HepG2 (cell line): Measurements from ENCODE around the gene IFT122. TPM values are rescaled to one million over a fixed set of nuclear protein-coding genes. Genes with fewer than 3 reads are reported as not detected.
A peak's percentile ranks its signal among the peaks of the same experiment; 100 is the strongest.

Experiments
- ATAC-seq: fragments of 200-7000 bp; cut with Tn5 transposase; 3 replicates; pipeline ENCODE4 v1.9.1; 2020; ENCODE audit warnings: mild to moderate bottlenecking, moderate library complexity
- BruUV-seq: library from RNA; stranded (reverse); fragments of 400-500 nt; replicated peaks from 2 replicates; lab custom pipeline; 2021; lab: Mats Ljungman, UMichigan
- CTCF ChIA-PET: fragments of 300-600 bp; formaldehyde crosslinking; extraction: SDS; loops from one replicate; lab custom pipeline; 2021; ENCODE audit warnings: low total read pairs, inconsistent platforms, low intra/inter-chr PET ratio; lab: Yijun Ruan, JAX
- POLR2A ChIA-PET: fragments of 350-600 bp; sonication (Branson Sonifier 250); formaldehyde crosslinking; loops from one replicate; lab custom pipeline; 2020; ENCODE audit warnings: antibody characterized with exemption, inconsistent platforms; lab: Yijun Ruan, JAX
- DNase-seq: peaks from one replicate; pipeline ENCODE4 v3.0.0-alpha.2; 2015; ENCODE audit warnings: low spot score
- FAIRE-seq: peaks from 3 replicates; lab custom pipeline; 2011; peaks lifted over from hg19 to GRCh38; lab: Jason Lieb, UNC
- H2AFZ ChIP-seq: one replicate; pipeline ENCODE4 v1.6.1; 2011; ENCODE audit warnings: low read length, inconsistent platforms
- H3K27ac ChIP-seq: fragments of 300-600 bp; 3 replicates; pipeline ENCODE4 v1.8.0; 2011; ENCODE audit warnings: mixed run types, mild to moderate bottlenecking, mixed read lengths, low read length, inconsistent platforms; ENCODE audit not compliant: insufficient read depth; ENCODE audit errors: extremely low read length
- H3K27me3 ChIP-seq, 2 experiments: fragments of 200-600 bp in 1 of 2; 2 replicates in 1 of 2; 3 replicates in 1 of 2; pipeline versions ENCODE4 v1.6.0 to v1.8.0; 2011; ENCODE audit warnings: low read length in 2 of 2, mild to moderate bottlenecking in 2 of 2, moderate library complexity in 2 of 2, inconsistent platforms in 1 of 2; ENCODE audit not compliant: insufficient read depth in 2 of 2, control insufficient read depth in 1 of 2
- H3K36me3 ChIP-seq, 2 experiments: fragments of 200-600 bp in 1 of 2; replicated peaks in 1 of 2; 2 replicates in 1 of 2; 3 replicates in 1 of 2; pipeline versions ENCODE4 v1.5.1 to v1.8.0; 2011; ENCODE audit warnings: low read length in 2 of 2, inconsistent platforms in 1 of 2; ENCODE audit not compliant: insufficient read depth in 2 of 2, control insufficient read depth in 1 of 2
- H3K4me1 ChIP-seq: 2 replicates; pipeline ENCODE4 v1.5.1; 2012; ENCODE audit warnings: low read length, inconsistent platforms; ENCODE audit not compliant: insufficient read depth
- H3K4me2 ChIP-seq: 2 replicates; pipeline ENCODE4 v1.6.0; 2011; ENCODE audit warnings: low read depth, low read length, inconsistent platforms
- H3K4me3 ChIP-seq, 3 experiments: fragments of 200-600 bp in 1 of 3; sonication (generic), shearing (Covaris generic) in 1 of 3; replicated peaks in 1 of 3; 2 replicates each; pipeline ENCODE4 v1.5.1; 2011 to 2016; ENCODE audit warnings: low read length in 3 of 3, inconsistent platforms in 2 of 3, low read depth in 2 of 3, mild to moderate bottlenecking in 2 of 3, control low read depth in 1 of 3, mixed read lengths in 1 of 3; ENCODE audit not compliant: insufficient read depth in 1 of 3
- H3K79me2 ChIP-seq: one replicate; pipeline ENCODE4 v1.6.1; 2011; ENCODE audit warnings: low read length, inconsistent platforms; ENCODE audit not compliant: insufficient read depth
- H3K9ac ChIP-seq: 2 replicates; pipeline ENCODE4 v1.6.0; 2011; ENCODE audit warnings: mild to moderate bottlenecking, low read depth, low read length, inconsistent platforms; ENCODE audit not compliant: insufficient read depth
- H3K9me3 ChIP-seq: 2 replicates; pipeline ENCODE4 v1.5.1; 2012; ENCODE audit warnings: mild to moderate bottlenecking, low read length
- H4K20me1 ChIP-seq: 2 replicates; pipeline ENCODE4 v1.6.0; 2011; ENCODE audit warnings: inconsistent platforms, mild to moderate bottlenecking, low read length, moderate library complexity; ENCODE audit not compliant: insufficient read depth
- ARNT2 ChIP-seq: sonication (generic); formaldehyde crosslinking; IDR thresholded peaks from 2 replicates; pipeline ENCODE4 v1.8.0; 2022; ENCODE audit warnings: mild to moderate bottlenecking, low read depth, missing genetic modification reagents, moderate library complexity
- ESRRA ChIP-seq: sonication (generic); formaldehyde crosslinking; IDR thresholded peaks from 2 replicates; pipeline ENCODE4 v1.5.1; 2020; ENCODE audit warnings: mild to moderate bottlenecking, low read depth, missing genetic modification reagents
- HDAC1 ChIP-seq: sonication (generic); formaldehyde crosslinking; IDR thresholded peaks from 2 replicates; pipeline ENCODE4 v1.5.1; 2020; ENCODE audit warnings: mild to moderate bottlenecking, missing genetic modification reagents
- HNRNPL ChIP-seq: fragments of 200-400 bp; formaldehyde crosslinking; IDR thresholded peaks from 2 replicates; pipeline ENCODE4 v1.6.1; 2017; ENCODE audit warnings: mild to moderate bottlenecking, low read depth, low read length
- MBD4 ChIP-seq: IDR thresholded peaks from 2 replicates; pipeline ENCODE4 v1.6.1; 2012; ENCODE audit warnings: low read length, inconsistent platforms, borderline replicate concordance
- MED8 ChIP-seq: sonication (generic); formaldehyde crosslinking; IDR thresholded peaks from 2 replicates; pipeline ENCODE4 v1.8.1; 2023; ENCODE audit warnings: mild to moderate bottlenecking, missing genetic modification reagents; ENCODE audit not compliant: insufficient replicate concordance
- MIER3 ChIP-seq: IDR thresholded peaks from 2 replicates; pipeline ENCODE4 v1.6.1; 2016; ENCODE audit warnings: missing compliant biosample characterization, borderline replicate concordance
- PHF20 ChIP-seq: sonication (generic); formaldehyde crosslinking; IDR thresholded peaks from 2 replicates; pipeline ENCODE4 v1.5.0; 2020; ENCODE audit warnings: mild to moderate bottlenecking, missing genetic modification reagents
- SMC3 ChIP-seq: IDR thresholded peaks from 2 replicates; pipeline ENCODE4 v1.6.1; 2011; ENCODE audit warnings: low read length, improper control_type of control experiment
- SOX5 ChIP-seq: IDR thresholded peaks from 2 replicates; pipeline ENCODE4 v1.6.1; 2016; ENCODE audit warnings: borderline replicate concordance
- SP140L ChIP-seq: sonication (generic); formaldehyde crosslinking; IDR thresholded peaks from 2 replicates; pipeline ENCODE4 v1.4.0; 2020; ENCODE audit warnings: missing genetic modification reagents, borderline replicate concordance
- TGIF2 ChIP-seq: IDR thresholded peaks from 2 replicates; pipeline ENCODE4 v1.6.1; 2016; ENCODE audit warnings: control low read depth, missing compliant biosample characterization
- WGBS: methylation state at CpG from one replicate; pipeline ENCODE4 v1.1.6; 2017; ENCODE audit warnings: low lambda C conversion rate; 5-methylcytosine and 5-hydroxymethylcytosine counted together
- in situ Hi-C: cut with HindIII; loops from 2 replicates; pipeline ENCODE4 v1.10.0; 2017; ENCODE audit warnings: low pct_unique_long_range_greater_than_20kb; ENCODE audit not compliant: extremely low pct_ligation_motif_present
- intact Hi-C: fragments of 100-400 bp; cut with micrococcal nuclease; formaldehyde crosslinking; loops from one replicate; pipeline ENCODE4 v1.10.0; 2022; ENCODE audit not compliant: unreplicated experiment
- polyA plus RNA-seq, 8 experiments: library from polyadenylated mRNA; depleted of rRNA in 3 of 8; stranded (reverse) in 7 of 8; unstranded in 1 of 8; fragments of >200 nt; fragmentation: Illumina TruSeq in 4 of 8; extraction: Trizol in 4 of 8; gene quantifications; 2 replicates each; pipeline versions ENCODE4 v1.2.1 to v1.2.3, GENCODE V29; 2011 to 2016; ENCODE audit warnings: low read depth in 4 of 8, missing spikeins in 1 of 8, mixed read lengths in 1 of 8; ENCODE audit not compliant: insufficient read depth in 1 of 8
- total RNA-seq, 5 experiments: library from RNA; depleted of rRNA; stranded (reverse); fragments of >200 nt; fragmentation: Illumina TruSeq; extraction: Trizol; gene quantifications; 2 replicates each; pipeline ENCODE4 v1.2.3, GENCODE V29; 2016; ENCODE audit warnings: low read depth in 1 of 5
- TF ChIP-seq, protein P1 (sequence below): sonication (generic); formaldehyde crosslinking; IDR thresholded peaks from 2 replicates; pipeline ENCODE4 v1.4.0; 2020; ENCODE audit warnings: missing genetic modification reagents, mild to moderate bottlenecking, borderline replicate concordance
- TF ChIP-seq, protein P2 (sequence below): sonication (generic); formaldehyde crosslinking; IDR thresholded peaks from 2 replicates; pipeline ENCODE4 v1.8.1; 2023; ENCODE audit warnings: mild to moderate bottlenecking, missing genetic modification reagents
- TF ChIP-seq, protein P3 (sequence below): sonication (generic); formaldehyde crosslinking; IDR thresholded peaks from 2 replicates; pipeline ENCODE4 v1.8.1; 2023; ENCODE audit warnings: missing genetic modification reagents, mild to moderate bottlenecking, borderline replicate concordance
- TF ChIP-seq, protein P4 (sequence below): sonication (generic); formaldehyde crosslinking; IDR thresholded peaks from 2 replicates; pipeline ENCODE4 v1.4.0; 2020; ENCODE audit warnings: missing genetic modification reagents
- TF ChIP-seq, protein P5 (sequence below): IDR thresholded peaks from 2 replicates; pipeline ENCODE4 v1.6.1; 2016

The IFT122 gene
- total and polyA plus RNA-seq, 2 of the 13 experiments (the other 11 are each of a cell fraction or from before 2014, with no cell fraction given) = 10.1 to 10.3 TPM

DNA sequence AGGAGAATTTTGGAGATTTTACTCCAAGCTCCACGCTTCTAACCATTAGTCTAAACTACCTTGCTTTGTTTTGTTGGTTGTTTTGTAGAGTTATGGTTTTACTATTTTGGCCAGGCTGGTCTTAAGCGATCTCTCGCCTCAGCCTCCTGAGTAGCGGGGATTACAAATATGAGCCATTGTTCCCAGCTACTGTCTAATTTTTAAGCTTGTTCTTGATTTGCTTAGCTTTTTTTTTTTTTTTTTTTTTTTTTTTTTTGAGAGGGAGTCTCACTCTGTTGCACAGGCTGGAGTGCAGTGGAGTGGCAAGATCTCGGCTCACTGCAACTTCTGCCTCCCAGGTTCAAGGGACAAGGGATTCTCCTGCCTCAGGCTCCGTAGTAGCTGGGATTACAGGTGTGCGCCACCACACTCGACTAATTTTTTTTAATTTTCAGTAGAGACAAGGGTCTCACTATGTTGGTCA, 40.1 kb upstream of the IFT122 start:
- ATAC-seq = peak; percentile 4; the same call in 2 of the 3 replicates
- CTCF ChIA-PET = no interaction called here
- Histone ChIP-seq H3K9ac (peak overlapping the region; percentile 88), H3K4me3 (peak overlapping the region; percentile 61 to 86 (median 85); a peak in 5 of 6 replicates), H4K20me1 (no peaks in the 10 kb centered on the region), H3K9me3 (no peaks in the 10 kb centered on the region), H3K36me3 (peaks cover 0 to 15% of the 10 kb centered on the region in 2 experiments; a peak in 2 of 5 replicates), H3K27me3 (no peaks in the 10 kb centered on the region; a peak in 1 of 5 replicates), H3K4me1 (peaks cover 69% of the 10 kb centered on the region), H3K27ac (peak overlapping the region; percentile 87), H3K79me2 (peaks cover 42% of the 10 kb centered on the region), H3K4me2 (peak overlapping the region; percentile 88), H2AFZ (peak overlapping the region; percentile 32)
- intact Hi-C loops = loop anchor here (1.0 kb wide), 1 partner anchor 13 kb away; no protein-coding TSS in a partner anchor
- WGBS = 38% methylated on average over 8 of the region's 8 CpGs
- TSS peak; percentile 85 for BruUV-seq
- DNase-seq = no peak
- POLR2A ChIA-PET = interaction anchor here (0.6 to 2.9 kb wide), 12 partner anchors 8 to 493 kb away, joined by 3 to 23 read pairs (median 4); partner anchors contain the start of genes EFCAB12, IFT122, MBD4 and TMCC1
- FAIRE-seq = no peak
- in situ Hi-C loops = no loop called here
- peak; percentile 14; the same call in 1 of the 2 replicates for TF ChIP-seq MIER3 (CRISPR knock-in tag)
- no peak for TF ChIP-seq PHF20 (CRISPR knock-in tag)
- 0 out of 2 replicates have a peak, but pooled peaks have one; percentile 3 for TF ChIP-seq SOX5 (CRISPR knock-in tag)
- 0 out of 2 replicates have a peak, but pooled peaks have one; percentile 51 for TF ChIP-seq MBD4
- TF ChIP-seq TGIF2 (CRISPR knock-in tag) = peak; percentile 4; the same call in 1 of the 2 replicates
- TF ChIP-seq SP140L (CRISPR knock-in tag) = peak; percentile 36; the same call in 1 of the 2 replicates
- peak; percentile 14 for TF ChIP-seq MED8
- TF ChIP-seq, protein P1, sequence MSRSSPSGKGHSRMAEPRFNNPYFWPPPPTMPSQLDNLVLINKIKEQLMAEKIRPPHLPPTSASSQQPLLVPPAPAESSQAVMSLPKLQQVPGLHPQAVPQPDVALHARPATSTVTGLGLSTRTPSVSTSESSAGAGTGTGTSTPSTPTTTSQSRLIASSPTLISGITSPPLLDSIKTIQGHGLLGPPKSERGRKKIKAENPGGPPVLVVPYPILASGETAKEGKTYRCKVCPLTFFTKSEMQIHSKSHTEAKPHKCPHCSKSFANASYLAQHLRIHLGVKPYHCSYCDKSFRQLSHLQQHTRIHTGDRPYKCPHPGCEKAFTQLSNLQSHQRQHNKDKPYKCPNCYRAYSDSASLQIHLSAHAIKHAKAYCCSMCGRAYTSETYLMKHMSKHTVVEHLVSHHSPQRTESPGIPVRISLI (CRISPR knock-in tag) = peak; percentile 53; the same call in 1 of the 2 replicates
- 0 out of 2 replicates have a peak, but pooled peaks have one; percentile 2 for TF ChIP-seq ESRRA
- TF ChIP-seq, protein P2, sequence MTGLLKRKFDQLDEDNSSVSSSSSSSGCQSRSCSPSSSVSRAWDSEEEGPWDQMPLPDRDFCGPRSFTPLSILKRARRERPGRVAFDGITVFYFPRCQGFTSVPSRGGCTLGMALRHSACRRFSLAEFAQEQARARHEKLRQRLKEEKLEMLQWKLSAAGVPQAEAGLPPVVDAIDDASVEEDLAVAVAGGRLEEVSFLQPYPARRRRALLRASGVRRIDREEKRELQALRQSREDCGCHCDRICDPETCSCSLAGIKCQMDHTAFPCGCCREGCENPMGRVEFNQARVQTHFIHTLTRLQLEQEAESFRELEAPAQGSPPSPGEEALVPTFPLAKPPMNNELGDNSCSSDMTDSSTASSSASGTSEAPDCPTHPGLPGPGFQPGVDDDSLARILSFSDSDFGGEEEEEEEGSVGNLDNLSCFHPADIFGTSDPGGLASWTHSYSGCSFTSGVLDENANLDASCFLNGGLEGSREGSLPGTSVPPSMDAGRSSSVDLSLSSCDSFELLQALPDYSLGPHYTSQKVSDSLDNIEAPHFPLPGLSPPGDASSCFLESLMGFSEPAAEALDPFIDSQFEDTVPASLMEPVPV (CRISPR knock-in tag) = no peak
- no peak for TF ChIP-seq SMC3
- TF ChIP-seq ARNT2 (CRISPR knock-in tag) = 0 out of 2 replicates have a peak, but pooled peaks have one; percentile 0
- peak; percentile 40; the same call in 1 of the 2 replicates for TF ChIP-seq HDAC1 (CRISPR knock-in tag)
- TF ChIP-seq, protein P3, sequence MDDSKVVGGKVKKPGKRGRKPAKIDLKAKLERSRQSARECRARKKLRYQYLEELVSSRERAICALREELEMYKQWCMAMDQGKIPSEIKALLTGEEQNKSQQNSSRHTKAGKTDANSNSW (CRISPR knock-in tag) = no peak
- TF ChIP-seq HNRNPL = no peak
- TF ChIP-seq, protein P4, sequence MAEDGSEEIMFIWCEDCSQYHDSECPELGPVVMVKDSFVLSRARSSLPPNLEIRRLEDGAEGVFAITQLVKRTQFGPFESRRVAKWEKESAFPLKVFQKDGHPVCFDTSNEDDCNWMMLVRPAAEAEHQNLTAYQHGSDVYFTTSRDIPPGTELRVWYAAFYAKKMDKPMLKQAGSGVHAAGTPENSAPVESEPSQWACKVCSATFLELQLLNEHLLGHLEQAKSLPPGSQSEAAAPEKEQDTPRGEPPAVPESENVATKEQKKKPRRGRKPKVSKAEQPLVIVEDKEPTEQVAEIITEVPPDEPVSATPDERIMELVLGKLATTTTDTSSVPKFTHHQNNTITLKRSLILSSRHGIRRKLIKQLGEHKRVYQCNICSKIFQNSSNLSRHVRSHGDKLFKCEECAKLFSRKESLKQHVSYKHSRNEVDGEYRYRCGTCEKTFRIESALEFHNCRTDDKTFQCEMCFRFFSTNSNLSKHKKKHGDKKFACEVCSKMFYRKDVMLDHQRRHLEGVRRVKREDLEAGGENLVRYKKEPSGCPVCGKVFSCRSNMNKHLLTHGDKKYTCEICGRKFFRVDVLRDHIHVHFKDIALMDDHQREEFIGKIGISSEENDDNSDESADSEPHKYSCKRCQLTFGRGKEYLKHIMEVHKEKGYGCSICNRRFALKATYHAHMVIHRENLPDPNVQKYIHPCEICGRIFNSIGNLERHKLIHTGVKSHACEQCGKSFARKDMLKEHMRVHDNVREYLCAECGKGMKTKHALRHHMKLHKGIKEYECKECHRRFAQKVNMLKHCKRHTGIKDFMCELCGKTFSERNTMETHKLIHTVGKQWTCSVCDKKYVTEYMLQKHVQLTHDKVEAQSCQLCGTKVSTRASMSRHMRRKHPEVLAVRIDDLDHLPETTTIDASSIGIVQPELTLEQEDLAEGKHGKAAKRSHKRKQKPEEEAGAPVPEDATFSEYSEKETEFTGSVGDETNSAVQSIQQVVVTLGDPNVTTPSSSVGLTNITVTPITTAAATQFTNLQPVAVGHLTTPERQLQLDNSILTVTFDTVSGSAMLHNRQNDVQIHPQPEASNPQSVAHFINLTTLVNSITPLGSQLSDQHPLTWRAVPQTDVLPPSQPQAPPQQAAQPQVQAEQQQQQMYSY (CRISPR knock-in tag) = no peak
- TF ChIP-seq, protein P5, sequence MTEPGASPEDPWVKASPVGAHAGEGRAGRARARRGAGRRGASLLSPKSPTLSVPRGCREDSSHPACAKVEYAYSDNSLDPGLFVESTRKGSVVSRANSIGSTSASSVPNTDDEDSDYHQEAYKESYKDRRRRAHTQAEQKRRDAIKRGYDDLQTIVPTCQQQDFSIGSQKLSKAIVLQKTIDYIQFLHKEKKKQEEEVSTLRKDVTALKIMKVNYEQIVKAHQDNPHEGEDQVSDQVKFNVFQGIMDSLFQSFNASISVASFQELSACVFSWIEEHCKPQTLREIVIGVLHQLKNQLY = no peak
